ENCODE measurements around the gene RBM25. TPM values are rescaled to one million over a fixed set of nuclear protein-coding genes. Genes with fewer than 3 reads are reported as not detected.
A peak's percentile ranks its signal among the peaks of the same experiment; 100 is the strongest.

Gene RBM25
- total and polyA plus RNA-seq, 10 of the 15 experiments (the other 5 are each of a cell fraction or from before 2014, with no cell fraction given), result 43.4 to 125 (median 74.1) TPM

DNA sequence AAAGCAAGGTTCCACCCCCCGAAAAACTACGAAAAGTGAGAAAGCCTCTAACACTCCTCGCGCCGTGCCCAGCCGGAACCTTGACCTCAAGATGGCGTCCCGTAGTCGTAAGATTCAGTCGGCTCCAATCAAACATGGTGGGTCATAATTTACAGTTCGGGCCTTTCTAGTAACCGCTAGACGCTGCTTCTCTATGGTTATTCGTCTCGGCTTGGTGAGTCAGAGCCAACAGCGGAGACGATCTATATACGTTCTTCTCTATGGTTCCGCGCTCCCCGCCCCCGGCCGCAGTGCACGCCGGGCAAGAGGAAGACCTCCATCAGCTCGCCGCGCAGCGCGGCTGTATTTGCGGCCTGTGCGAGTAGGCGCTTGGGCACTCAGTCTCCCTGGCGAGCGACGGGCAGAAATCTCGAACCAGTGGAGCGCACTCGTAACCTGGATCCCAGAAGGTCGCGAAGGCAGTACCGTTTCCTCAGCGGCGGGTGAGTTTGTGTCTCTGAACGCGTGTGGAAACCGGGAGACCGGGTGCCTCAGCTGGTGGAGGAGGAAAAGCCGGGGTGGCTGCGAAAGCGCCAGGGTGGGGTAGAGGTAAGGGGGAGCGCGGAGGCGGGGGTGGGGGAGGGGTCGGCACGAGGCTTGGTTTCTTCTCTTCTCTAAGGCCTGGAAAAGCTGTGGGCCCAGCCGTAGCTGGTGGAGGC, at the start of gene RBM25 (continued):
- TF ChIP-seq MYC (IDR thresholded peaks at IDR 0.05; ENCODE audit: insufficient read depth, insufficient read length, insufficient replicate concordance, low read length, severe bottlenecking) (no peak), LARP7 (IDR thresholded peaks at IDR 0.05) (peak; percentile 55), CBX5 (IDR thresholded peaks at IDR 0.05; ENCODE audit: low read depth) (0 out of 2 replicates have a peak, but pooled peaks have one; percentile 50), MEF2A (IDR thresholded peaks at IDR 0.05; ENCODE audit: insufficient read depth, low read depth, low read length) (no peak), SIX5 (IDR thresholded peaks at IDR 0.05; ENCODE audit: low read depth, low read length, severe bottlenecking) (peak; percentile 54), POLR2AphosphoS2 (IDR thresholded peaks at IDR 0.05; ENCODE audit: low read depth, low read length) (peak; percentile 89), ZZZ3 (IDR thresholded peaks at IDR 0.05; ENCODE audit: control insufficient read depth, insufficient read length, low read depth) (no peak), GATAD2B (conservative IDR thresholded peaks at IDR 0.05; ENCODE audit: low read depth) (no peak), RAD21 (IDR thresholded peaks at IDR 0.05; ENCODE audit: insufficient read depth, low read depth, low read length) (no peak), HSF1 (IDR thresholded peaks at IDR 0.05; ENCODE audit: low read depth, low read length) (0 out of 2 replicates have a peak, but pooled peaks have one; percentile 9), CREM (IDR thresholded peaks at IDR 0.05; ENCODE audit: low read depth) (peak; percentile 83), REST (IDR thresholded peaks at IDR 0.05; ENCODE audit: low read depth, low read length) (no peak), EED (IDR thresholded peaks at IDR 0.05; ENCODE audit: low read depth) (no peak), CBFB (IDR thresholded peaks at IDR 0.05; ENCODE audit: low read depth) (peak; percentile 91), RB1 (IDR thresholded peaks at IDR 0.05; ENCODE audit: borderline replicate concordance) (peak; percentile 35; the same call in 1 of the 2 replicates), SMAD5 (IDR thresholded peaks at IDR 0.05; ENCODE audit: low read depth) (peak; percentile 81), DPF2 (IDR thresholded peaks at IDR 0.05) (0 out of 2 replicates have a peak, but pooled peaks have one; percentile 31)
- TF ChIP-seq, protein P1, sequence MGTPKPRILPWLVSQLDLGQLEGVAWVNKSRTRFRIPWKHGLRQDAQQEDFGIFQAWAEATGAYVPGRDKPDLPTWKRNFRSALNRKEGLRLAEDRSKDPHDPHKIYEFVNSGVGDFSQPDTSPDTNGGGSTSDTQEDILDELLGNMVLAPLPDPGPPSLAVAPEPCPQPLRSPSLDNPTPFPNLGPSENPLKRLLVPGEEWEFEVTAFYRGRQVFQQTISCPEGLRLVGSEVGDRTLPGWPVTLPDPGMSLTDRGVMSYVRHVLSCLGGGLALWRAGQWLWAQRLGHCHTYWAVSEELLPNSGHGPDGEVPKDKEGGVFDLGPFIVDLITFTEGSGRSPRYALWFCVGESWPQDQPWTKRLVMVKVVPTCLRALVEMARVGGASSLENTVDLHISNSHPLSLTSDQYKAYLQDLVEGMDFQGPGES (IDR thresholded peaks at IDR 0.05), result no peak
- TF ChIP-seq, protein P2, sequence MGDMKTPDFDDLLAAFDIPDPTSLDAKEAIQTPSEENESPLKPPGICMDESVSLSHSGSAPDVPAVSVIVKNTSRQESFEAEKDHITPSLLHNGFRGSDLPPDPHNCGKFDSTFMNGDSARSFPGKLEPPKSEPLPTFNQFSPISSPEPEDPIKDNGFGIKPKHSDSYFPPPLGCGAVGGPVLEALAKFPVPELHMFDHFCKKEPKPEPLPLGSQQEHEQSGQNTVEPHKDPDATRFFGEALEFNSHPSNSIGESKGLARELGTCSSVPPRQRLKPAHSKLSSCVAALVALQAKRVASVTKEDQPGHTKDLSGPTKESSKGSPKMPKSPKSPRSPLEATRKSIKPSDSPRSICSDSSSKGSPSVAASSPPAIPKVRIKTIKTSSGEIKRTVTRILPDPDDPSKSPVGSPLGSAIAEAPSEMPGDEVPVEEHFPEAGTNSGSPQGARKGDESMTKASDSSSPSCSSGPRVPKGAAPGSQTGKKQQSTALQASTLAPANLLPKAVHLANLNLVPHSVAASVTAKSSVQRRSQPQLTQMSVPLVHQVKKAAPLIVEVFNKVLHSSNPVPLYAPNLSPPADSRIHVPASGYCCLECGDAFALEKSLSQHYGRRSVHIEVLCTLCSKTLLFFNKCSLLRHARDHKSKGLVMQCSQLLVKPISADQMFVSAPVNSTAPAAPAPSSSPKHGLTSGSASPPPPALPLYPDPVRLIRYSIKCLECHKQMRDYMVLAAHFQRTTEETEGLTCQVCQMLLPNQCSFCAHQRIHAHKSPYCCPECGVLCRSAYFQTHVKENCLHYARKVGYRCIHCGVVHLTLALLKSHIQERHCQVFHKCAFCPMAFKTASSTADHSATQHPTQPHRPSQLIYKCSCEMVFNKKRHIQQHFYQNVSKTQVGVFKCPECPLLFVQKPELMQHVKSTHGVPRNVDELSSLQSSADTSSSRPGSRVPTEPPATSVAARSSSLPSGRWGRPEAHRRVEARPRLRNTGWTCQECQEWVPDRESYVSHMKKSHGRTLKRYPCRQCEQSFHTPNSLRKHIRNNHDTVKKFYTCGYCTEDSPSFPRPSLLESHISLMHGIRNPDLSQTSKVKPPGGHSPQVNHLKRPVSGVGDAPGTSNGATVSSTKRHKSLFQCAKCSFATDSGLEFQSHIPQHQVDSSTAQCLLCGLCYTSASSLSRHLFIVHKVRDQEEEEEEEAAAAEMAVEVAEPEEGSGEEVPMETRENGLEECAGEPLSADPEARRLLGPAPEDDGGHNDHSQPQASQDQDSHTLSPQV (IDR thresholded peaks at IDR 0.05), result peak; percentile 60; the same call in 1 of the 2 replicates
